ENCODE measurements around the gene UTP11.
"Not testable (repeated sequence)": the region's sequence is repeated elsewhere in the genome, so short reads cannot be mapped to it uniquely, and the experiment has no call there.

DNA sequence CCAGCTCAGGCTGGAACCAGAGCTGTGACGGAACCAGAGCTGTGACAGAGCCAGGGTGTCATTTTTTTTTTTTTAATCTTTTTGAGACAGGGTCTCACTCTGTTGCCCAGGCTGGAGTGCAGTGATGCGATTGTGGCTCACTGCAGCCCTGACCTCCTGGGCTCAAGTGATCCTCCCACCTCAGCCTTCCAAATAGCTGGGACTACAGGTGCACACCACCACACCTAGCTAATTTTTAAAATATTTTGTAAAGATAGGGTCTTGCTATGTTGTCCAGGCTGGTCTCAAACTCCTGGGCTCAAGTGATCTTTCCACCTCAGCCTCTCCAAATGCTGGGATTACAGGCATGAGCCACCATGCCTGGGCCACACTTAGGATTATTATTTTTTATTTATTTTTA is 20.5 kb downstream of the UTP11 start:
- TF ChIP-seq RAD21 (IDR thresholded peaks at IDR 0.05); TAF1 (conservative IDR thresholded peaks at IDR 0.05); NR2F2 (IDR thresholded peaks at IDR 0.05); JUND (IDR thresholded peaks at IDR 0.05); EGR1 (IDR thresholded peaks at IDR 0.05; ENCODE audit: low read depth in 2 of 2); GABPA (IDR thresholded peaks at IDR 0.05 in 1 of 2, conservative IDR thresholded peaks at IDR 0.05 in 1 of 2): not testable (repeated sequence)
- TF ChIP-seq, protein P1, sequence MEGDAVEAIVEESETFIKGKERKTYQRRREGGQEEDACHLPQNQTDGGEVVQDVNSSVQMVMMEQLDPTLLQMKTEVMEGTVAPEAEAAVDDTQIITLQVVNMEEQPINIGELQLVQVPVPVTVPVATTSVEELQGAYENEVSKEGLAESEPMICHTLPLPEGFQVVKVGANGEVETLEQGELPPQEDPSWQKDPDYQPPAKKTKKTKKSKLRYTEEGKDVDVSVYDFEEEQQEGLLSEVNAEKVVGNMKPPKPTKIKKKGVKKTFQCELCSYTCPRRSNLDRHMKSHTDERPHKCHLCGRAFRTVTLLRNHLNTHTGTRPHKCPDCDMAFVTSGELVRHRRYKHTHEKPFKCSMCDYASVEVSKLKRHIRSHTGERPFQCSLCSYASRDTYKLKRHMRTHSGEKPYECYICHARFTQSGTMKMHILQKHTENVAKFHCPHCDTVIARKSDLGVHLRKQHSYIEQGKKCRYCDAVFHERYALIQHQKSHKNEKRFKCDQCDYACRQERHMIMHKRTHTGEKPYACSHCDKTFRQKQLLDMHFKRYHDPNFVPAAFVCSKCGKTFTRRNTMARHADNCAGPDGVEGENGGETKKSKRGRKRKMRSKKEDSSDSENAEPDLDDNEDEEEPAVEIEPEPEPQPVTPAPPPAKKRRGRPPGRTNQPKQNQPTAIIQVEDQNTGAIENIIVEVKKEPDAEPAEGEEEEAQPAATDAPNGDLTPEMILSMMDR (IDR thresholded peaks at IDR 0.05; ENCODE audit: low read depth, low read length, missing input control), result not testable (repeated sequence)
- TF ChIP-seq, protein P2, sequence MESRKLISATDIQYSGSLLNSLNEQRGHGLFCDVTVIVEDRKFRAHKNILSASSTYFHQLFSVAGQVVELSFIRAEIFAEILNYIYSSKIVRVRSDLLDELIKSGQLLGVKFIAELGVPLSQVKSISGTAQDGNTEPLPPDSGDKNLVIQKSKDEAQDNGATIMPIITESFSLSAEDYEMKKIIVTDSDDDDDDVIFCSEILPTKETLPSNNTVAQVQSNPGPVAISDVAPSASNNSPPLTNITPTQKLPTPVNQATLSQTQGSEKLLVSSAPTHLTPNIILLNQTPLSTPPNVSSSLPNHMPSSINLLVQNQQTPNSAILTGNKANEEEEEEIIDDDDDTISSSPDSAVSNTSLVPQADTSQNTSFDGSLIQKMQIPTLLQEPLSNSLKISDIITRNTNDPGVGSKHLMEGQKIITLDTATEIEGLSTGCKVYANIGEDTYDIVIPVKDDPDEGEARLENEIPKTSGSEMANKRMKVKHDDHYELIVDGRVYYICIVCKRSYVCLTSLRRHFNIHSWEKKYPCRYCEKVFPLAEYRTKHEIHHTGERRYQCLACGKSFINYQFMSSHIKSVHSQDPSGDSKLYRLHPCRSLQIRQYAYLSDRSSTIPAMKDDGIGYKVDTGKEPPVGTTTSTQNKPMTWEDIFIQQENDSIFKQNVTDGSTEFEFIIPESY (IDR thresholded peaks at IDR 0.05), result not testable (repeated sequence)
- TF ChIP-seq, protein P3, sequence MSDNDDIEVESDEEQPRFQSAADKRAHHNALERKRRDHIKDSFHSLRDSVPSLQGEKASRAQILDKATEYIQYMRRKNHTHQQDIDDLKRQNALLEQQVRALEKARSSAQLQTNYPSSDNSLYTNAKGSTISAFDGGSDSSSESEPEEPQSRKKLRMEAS (IDR thresholded peaks at IDR 0.05), result not testable (repeated sequence)
